ENCODE measurements around the gene MUC4.
"Not testable (repeated sequence)": the region's sequence is repeated elsewhere in the genome, so short reads cannot be mapped to it uniquely, and the experiment has no call there.

Gene MUC4

GRCh38 chr3:195736866-195737490 lies 74.8 kb downstream of the MUC4 start:
- DNase-seq = no peak

GRCh38 chr3:195735036-195735695 lies 76.6 kb downstream of the MUC4 start:
- no peak for DNase-seq

GRCh38 chr3:195732940-195733339 lies 78.8 kb downstream of the MUC4 start:
- no peak for DNase-seq

GRCh38 chr3:195731356-195731905 lies 80.3 kb downstream of the MUC4 start:
- DNase-seq = no peak

GRCh38 chr3:195729476-195730251 lies 82.1 kb downstream of the MUC4 start:
- DNase-seq = no peak

GRCh38 chr3:195728789-195729188 lies 82.9 kb downstream of the MUC4 start:
- DNase-seq = not testable (repeated sequence)

- no peak for DNase-seq
Measured at GRCh38 chr3:195727606-195728195, 84.0 kb downstream of the MUC4 start.

GRCh38 chr3:195725916-195726740 lies 85.6 kb downstream of the MUC4 start:
- DNase-seq = not testable (repeated sequence)

- DNase-seq = not testable (repeated sequence)
Measured at GRCh38 chr3:195724363-195724762, 87.4 kb downstream of the MUC4 start.

GRCh38 chr3:195722996-195723345 lies 88.8 kb downstream of the MUC4 start:
- not testable (repeated sequence) for DNase-seq

GRCh38 chr3:195722139-195722995 lies 89.4 kb downstream of the MUC4 start:
- DNase-seq = not testable (repeated sequence)

- DNase-seq = not testable (repeated sequence)
Measured at GRCh38 chr3:195720831-195721506, 90.8 kb downstream of the MUC4 start, which contains the start of gene MUC20. Gene MUC20, plus strand, starts transcription at chr3:195720978. Its CDS starts 30 bp downstream, at chr3:195721008.

GRCh38 chr3:195719514-195720254 lies 92.0 kb downstream of the MUC4 start:
- not testable (repeated sequence) for DNase-seq

GRCh38 chr3:195718477-195718984 lies 93.2 kb downstream of the MUC4 start:
- DNase-seq = no peak

GRCh38 chr3:195717852-195718476 lies 93.8 kb downstream of the MUC4 start:
- DNase-seq = no peak

- DNase-seq = no peak
Measured at GRCh38 chr3:195717416-195717815, 94.3 kb downstream of the MUC4 start.

GRCh38 chr3:195715583-195716266 lies 96.0 kb downstream of the MUC4 start:
- no peak for DNase-seq

GRCh38 chr3:195715134-195715533 lies 96.6 kb downstream of the MUC4 start:
- DNase-seq = no peak

Measured in fibroblast of upper back skin (primary cell).